Measurements from ENCODE around the gene MYO9A. TPM values are rescaled to one million over a fixed set of nuclear protein-coding genes. Genes with fewer than 3 reads are reported as not detected.

MYO9A gene
- 12.9 and 13.6 TPM in 2 replicates for total RNA-seq (2014; rRNA removed; shearing (Covaris generic))
- polyA plus RNA-seq (2015; cell fraction: cytosol; rRNA removed): 5.6 and 7.1 TPM in 2 replicates
- polyA plus RNA-seq (2015; cell fraction: nucleus; rRNA removed): 10.9 and 22.5 TPM in 2 replicates

DNA sequence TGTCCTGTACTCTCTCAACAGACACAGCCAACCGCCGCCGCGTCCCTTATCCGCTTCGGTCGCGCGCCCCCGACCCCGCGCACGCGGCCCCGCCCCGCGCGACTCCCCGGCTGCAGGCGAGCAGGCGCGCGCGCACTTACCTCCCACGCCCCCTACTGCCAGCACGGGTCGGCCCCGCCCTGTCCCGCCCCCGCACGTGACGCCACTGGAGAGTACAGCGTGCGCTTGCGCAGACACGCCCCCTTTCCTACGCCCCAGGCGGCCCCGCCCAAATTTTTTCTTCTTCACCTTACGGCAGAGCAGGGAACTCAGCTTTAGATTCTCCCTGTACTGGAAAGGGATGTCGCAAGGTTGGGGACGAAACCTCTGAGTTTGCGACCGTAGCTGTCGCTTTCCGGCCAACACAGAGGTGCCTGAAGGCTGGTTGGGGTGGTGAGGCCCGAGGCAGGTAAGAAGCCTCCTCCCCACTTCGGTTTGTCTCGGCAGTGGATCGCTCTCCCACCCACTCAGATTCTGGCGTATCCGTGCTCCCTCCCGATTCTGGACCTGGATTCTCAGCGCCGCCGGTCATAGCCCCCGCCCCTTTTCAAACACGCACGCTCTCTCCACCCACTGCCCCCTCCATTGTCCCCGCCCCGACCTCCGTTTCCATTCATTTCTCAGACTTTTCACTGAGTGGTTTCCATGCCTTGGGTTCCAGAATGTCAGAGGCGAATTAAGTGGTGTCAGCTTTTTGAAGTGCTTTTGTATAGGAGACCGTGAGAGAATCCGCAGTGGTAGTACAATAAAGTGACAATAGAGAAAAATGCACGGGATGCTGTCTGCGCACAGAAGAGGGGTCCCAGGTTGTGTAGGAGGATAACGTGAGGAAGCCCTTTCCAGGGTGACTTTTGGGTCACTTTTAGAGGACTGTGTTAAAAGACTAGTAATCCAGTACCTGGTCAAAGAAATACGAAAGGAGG, at the start of gene MYO9A, which contains the start of gene SENP8:
TSS of gene MYO9A (minus strand) at position 134 of the 962 bp plus-strand sequence. CDS start 71,587 bp downstream, outside the sequence.
TSS of gene SENP8 (plus strand) at position 387 of the 962 bp plus-strand sequence. CDS start 21,221 bp downstream, outside the sequence.
- in situ Hi-C loops (cut with HindIII; ENCODE audit: low pct_unique_long_range_greater_than_20kb, low sequenced_read_pairs): no loop called here
- DNase-seq (ENCODE audit: low read depth, low spot score): peak; percentile 96

- in situ Hi-C loops (cut with HindIII; ENCODE audit: low pct_unique_long_range_greater_than_20kb, low sequenced_read_pairs): no loop called here
- no peak for DNase-seq (ENCODE audit: low read depth, low spot score)
These were observed 49.5 kb upstream of the MYO9A start for GRCh38 chr15:72167445-72167844.

DNA sequence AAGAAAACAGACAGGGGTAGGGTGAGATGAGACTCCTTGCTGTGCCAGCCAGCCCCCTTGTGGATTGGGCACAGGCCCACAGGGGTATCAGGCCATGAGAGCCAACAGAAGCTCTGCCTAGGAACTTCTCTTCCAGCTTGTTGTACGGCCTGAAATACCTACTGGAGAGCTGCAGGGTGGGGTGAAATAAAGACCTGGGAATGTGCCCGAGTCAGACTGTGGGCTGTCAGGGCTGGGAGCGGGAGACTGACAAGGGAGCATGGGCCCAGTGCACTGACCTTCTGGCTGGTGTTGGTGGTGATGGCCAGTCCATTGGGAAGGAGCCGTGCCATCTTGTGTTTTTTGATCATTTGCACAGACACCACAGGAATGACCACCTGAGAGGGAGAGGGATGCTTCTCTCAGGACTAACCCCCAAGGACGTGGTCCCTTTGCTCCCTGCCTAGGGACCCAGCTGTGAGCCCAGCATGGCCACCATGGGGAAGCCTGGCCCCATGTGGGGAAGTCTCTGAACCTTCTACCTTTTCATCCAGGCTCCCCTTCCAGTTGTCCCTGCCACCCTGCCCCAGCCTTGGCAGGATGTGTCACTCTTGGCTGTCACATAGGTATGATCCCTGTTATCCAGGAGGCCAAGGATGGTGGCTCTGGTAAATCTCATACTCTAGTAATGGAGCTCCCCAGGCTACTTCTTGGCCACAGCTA, 48.9 kb upstream of the MYO9A start:
- no peak for DNase-seq (ENCODE audit: low read depth, low spot score)
- in situ Hi-C loops (cut with HindIII; ENCODE audit: low pct_unique_long_range_greater_than_20kb, low sequenced_read_pairs): no loop called here

DNA sequence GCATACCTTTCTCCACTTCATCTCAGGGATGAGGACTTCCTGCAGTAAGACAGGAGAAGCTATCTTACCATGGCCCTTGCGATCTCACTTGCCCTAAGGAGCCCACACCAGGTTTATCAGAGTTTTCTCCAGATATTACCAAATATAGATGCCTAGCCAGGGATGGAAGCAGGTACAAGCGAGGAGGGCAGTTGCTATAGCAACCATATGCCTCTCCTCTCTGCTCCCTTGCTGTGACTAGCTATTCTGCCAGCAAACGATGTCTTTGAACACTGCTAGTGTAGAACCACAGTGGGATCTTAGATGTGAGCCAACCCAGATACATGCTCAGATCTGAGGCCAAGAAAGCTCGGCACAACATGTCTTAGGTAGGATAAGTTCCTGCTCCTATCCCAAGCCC, 45.8 kb upstream of the MYO9A start:
- in situ Hi-C loops (cut with HindIII; ENCODE audit: low pct_unique_long_range_greater_than_20kb, low sequenced_read_pairs): no loop called here
- no peak for DNase-seq (ENCODE audit: low read depth, low spot score)

DNA sequence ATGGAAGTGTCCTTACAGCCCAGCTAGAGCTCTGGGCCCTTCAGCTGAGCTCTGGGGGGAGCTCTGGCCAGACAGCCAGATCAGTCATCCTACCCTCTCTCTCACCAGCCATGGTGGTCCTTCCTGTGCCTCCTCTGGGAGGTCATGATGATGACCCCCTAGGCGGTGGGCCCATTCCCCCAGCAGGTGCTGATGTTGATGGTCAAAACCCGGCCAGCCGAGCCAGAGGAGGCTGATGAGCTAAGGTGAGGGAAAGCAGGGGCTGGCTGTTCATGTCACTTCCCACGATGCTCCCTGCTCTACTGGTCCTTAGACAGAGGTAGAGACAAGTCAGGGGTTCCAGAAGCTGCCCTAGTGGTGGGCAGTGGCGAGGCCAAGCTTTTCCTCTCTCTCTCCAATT, 44.6 kb upstream of the MYO9A start:
- no peak for DNase-seq (ENCODE audit: low read depth, low spot score)
- in situ Hi-C loops (cut with HindIII; ENCODE audit: low pct_unique_long_range_greater_than_20kb, low sequenced_read_pairs): no loop called here

DNA sequence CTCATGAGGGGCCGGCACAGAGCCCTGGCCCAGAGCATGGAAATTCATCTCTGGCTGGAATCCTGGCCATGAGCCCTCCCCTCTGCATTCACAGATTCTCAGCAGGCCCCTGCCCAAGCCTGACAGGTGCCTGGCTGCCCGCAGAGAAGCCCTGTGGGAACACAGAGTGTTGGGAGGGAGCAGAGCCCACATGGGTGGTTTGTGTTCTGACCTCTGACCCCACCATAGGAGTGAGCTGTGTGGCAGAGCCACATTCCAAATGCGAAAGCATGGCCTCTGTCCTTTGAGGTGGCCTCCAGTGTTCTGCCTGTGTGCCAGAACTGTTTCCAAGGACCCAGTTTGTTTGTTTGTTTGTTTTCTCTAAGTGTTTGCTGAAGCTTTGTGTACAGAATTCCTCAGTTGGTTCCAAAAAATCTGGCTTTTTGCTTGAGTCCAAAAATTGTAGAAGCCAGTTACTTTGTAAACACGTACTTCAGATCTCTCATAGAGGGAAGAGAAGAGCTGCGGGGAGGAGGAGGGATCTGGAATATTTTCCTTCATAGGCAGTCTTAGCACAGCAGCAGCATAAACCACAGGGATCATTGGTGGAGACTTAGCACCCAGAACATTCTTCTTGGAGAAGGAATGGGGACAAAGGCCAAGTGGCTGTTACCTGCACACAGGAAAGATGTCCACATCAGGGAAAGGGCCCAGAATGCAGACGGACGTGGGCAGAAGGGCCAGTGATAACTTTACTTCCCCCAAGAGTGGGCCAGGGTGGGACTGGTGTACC, 43.6 kb upstream of the MYO9A start:
- DNase-seq (ENCODE audit: low read depth, low spot score): no peak
- in situ Hi-C loops (cut with HindIII; ENCODE audit: low pct_unique_long_range_greater_than_20kb, low sequenced_read_pairs): no loop called here

- in situ Hi-C loops (cut with HindIII; ENCODE audit: low pct_unique_long_range_greater_than_20kb, low sequenced_read_pairs): no loop called here
- DNase-seq (ENCODE audit: low read depth, low spot score): no peak
These were observed 42.8 kb upstream of the MYO9A start for GRCh38 chr15:72160696-72161245.

- in situ Hi-C loops (cut with HindIII; ENCODE audit: low pct_unique_long_range_greater_than_20kb, low sequenced_read_pairs): no loop called here
- no peak for DNase-seq (ENCODE audit: low read depth, low spot score)
These were observed 39.0 kb upstream of the MYO9A start for GRCh38 chr15:72156928-72157327.

DNA sequence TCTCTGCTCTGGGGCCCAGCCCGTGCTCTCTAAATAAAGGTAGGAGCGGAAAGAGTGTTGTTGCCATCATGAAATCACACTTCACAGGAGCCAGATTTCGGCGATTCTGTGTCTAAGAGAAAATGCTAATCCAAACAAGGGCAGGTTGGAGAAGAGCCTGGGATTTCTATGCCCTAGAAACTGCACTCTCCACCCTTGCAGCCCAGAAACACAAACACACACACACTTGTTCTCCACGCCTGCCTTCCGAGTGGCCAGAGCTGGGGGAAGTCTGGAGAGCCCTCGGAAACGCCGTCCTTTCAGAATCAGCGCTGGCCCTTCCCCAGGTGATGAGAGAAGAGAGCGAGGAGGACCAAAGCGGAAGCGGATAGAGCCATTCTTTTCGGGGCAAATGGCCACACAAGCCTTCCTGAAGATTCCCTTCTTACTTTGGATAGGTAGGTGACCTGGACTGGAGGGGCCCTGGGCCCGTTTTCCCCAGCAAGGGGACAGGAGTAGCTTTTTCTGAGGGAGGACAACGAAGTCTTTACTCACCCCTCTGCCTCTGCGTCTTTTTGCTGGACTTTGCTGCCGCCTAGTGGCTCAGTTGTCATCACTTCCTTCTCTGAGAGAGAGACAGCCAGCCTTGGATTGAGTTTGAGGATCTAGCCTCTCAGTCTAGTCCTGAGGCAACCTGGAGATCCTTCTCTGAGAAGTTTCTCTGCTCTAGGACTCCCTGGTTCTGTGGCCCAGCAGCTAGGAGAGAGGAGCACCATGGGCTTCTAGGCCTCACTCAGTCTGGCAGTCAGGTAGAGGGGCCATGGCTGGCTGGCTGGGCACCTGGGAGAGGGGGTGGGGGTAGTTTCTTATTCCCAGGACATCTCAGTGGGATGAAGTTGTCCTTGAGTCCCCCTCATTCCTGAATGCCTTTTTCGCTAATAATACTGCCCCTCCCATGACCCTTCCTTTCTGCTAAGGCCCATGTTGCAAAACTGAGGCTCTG, 38.0 kb upstream of the MYO9A start:
- in situ Hi-C loops (cut with HindIII; ENCODE audit: low pct_unique_long_range_greater_than_20kb, low sequenced_read_pairs): no loop called here
- DNase-seq (ENCODE audit: low read depth, low spot score): peak; percentile 89

- in situ Hi-C loops (cut with HindIII; ENCODE audit: low pct_unique_long_range_greater_than_20kb, low sequenced_read_pairs): no loop called here
- DNase-seq (ENCODE audit: low read depth, low spot score): peak; percentile 10
These were observed 37.2 kb upstream of the MYO9A start for GRCh38 chr15:72155003-72155621.

DNA sequence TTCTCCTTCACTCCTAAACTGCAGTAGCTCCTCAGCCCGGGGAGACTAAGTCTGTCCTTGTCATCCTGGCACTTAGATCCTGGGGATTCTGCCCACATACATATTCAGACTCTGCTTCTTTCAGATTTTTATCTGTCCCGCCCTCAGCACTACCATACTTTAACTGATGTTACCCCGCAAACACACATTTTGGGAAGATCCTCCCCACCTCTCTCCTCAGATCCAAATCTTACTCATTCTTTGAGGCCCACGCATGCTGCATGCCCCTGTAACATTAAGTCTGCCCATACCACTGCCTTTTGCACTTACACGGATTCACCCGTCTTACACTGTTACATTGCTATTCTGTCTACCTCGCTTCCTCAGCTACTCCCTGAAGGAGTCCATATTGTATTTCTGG, 36.4 kb upstream of the MYO9A start:
- in situ Hi-C loops (cut with HindIII; ENCODE audit: low pct_unique_long_range_greater_than_20kb, low sequenced_read_pairs): no loop called here
- DNase-seq (ENCODE audit: low read depth, low spot score): no peak

- in situ Hi-C loops (cut with HindIII; ENCODE audit: low pct_unique_long_range_greater_than_20kb, low sequenced_read_pairs): no loop called here
- no peak for DNase-seq (ENCODE audit: low read depth, low spot score)
These were observed 35.5 kb upstream of the MYO9A start for GRCh38 chr15:72153269-72154000.

DNA sequence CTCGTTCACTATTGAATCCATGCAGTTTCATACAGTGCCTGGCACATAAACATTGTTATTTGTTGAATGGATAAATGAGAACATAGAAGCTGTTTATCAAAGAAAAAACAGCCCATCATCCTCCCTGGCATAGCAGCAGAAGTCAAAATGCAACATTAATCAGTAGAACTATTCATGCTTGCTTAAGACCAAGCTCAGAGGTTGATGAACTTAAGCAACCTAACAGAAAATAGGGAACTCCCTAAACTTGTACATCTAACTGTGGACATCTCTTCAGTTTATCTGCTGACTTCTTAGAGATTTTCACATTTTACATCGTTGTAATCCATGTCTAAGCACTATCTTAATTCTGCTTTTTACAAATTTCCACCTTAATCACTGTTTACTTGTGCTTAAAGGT, 29.5 kb upstream of the MYO9A start:
- in situ Hi-C loops (cut with HindIII; ENCODE audit: low pct_unique_long_range_greater_than_20kb, low sequenced_read_pairs): no loop called here
- no peak for DNase-seq (ENCODE audit: low read depth, low spot score)

- in situ Hi-C loops (cut with HindIII; ENCODE audit: low pct_unique_long_range_greater_than_20kb, low sequenced_read_pairs): no loop called here
- no peak for DNase-seq (ENCODE audit: low read depth, low spot score)
These were observed 29.0 kb upstream of the MYO9A start for GRCh38 chr15:72146934-72147333.

GRCh38 chr15:72146221-72146620, 28.3 kb upstream of the MYO9A start:
- in situ Hi-C loops (cut with HindIII; ENCODE audit: low pct_unique_long_range_greater_than_20kb, low sequenced_read_pairs): no loop called here
- no peak for DNase-seq (ENCODE audit: low read depth, low spot score)
